Fibroblast of pulmonary artery (primary cell): ENCODE data around the gene ELMO1.

Experiments used
- DNase-seq: peaks from one replicate; pipeline ENCODE4 v3.0.0-alpha.2; 2010; ENCODE audit warnings: low read depth
- H3K4me3 ChIP-seq: replicated peaks from 2 replicates; pipeline ENCODE4 v1.5.1; 2011; ENCODE audit warnings: low read depth, mild to moderate bottlenecking, control low read depth, low read length, moderate library complexity
- TF ChIP-seq, protein P1 (sequence below): IDR thresholded peaks from 2 replicates; pipeline ENCODE4 v1.5.1; 2011; ENCODE audit warnings: mild to moderate bottlenecking, control low read depth, low read length, inconsistent platforms; ENCODE audit errors: missing control alignments

The ELMO1 gene

DNA sequence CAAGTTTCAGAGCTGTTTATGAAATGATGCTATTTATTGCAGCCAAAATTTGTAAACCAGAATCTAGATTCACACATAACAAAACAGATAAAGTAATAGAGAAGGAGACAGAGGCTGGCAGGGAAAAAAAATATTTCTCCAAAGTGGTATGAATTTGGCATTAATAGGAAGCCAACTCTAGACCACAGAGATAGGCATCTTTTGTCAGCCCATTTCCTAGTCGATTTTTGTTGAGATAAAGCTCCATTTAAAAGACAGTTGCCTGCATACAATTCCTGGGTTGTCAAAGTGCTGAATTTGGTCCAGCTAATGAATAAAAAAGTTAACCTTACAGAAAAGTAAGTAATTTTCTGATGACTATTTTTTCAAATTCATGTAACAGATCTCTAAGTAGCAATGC is 219.3 kb downstream of the ELMO1 start:
- no peak overlapping the region for H3K4me3 ChIP-seq
- no peak for DNase-seq
- TF ChIP-seq, protein P1, sequence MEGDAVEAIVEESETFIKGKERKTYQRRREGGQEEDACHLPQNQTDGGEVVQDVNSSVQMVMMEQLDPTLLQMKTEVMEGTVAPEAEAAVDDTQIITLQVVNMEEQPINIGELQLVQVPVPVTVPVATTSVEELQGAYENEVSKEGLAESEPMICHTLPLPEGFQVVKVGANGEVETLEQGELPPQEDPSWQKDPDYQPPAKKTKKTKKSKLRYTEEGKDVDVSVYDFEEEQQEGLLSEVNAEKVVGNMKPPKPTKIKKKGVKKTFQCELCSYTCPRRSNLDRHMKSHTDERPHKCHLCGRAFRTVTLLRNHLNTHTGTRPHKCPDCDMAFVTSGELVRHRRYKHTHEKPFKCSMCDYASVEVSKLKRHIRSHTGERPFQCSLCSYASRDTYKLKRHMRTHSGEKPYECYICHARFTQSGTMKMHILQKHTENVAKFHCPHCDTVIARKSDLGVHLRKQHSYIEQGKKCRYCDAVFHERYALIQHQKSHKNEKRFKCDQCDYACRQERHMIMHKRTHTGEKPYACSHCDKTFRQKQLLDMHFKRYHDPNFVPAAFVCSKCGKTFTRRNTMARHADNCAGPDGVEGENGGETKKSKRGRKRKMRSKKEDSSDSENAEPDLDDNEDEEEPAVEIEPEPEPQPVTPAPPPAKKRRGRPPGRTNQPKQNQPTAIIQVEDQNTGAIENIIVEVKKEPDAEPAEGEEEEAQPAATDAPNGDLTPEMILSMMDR: no peak

DNA sequence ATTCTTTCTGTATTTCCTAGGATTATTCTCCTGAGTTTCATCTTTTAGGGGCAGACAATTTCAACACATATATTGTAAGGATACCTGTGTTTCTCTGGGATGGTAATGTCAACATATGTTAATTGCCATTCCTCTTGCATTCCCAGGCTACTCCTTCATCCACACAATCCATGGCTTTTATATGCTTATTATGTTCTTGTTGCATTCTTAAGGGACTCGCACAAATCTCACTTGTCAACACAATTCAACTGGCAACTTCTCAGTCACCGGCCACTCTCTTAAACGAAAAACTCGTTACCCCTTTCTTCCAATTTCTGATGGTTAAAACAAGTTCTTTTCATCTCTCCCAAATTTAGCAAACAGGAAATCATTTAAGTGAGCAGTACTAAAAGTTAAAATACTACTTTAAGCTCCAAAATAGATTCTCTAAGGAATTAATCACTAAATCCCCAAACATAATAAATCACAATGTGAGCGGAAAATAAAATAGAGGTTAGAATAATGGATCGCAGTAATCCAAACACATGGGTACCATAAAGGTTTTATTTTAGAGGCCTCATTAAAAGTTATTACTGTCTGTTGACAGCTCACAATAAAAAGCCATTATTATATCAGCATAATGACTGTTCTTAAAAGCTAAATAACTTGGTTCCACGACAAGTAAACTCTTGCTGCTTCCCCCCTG is 223.2 kb downstream of the ELMO1 start:
- H3K4me3 ChIP-seq: no peak overlapping the region
- DNase-seq: no peak
- TF ChIP-seq, protein P1: no peak

DNA sequence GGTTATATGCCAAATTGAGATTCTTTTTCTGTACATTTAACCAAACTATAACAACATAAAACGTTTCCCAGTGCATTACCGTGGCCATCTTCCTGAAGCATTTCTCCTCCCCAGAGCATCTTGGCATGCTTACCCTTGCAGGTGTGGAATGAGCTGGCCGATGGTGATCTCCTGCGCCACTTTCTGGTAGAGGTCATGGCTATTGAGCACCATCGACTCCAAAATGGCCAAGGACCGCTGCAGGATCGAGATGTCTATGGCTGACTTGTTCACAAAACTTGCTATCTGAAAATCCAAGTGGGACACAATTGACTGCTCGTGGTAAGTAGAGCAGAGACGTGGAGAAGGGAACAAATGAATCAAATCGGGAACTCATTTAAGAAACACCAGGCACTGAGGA is 223.9 kb downstream of the ELMO1 start:
- TF ChIP-seq, protein P1: no peak
- DNase-seq: no peak
- no peak overlapping the region for H3K4me3 ChIP-seq

DNA sequence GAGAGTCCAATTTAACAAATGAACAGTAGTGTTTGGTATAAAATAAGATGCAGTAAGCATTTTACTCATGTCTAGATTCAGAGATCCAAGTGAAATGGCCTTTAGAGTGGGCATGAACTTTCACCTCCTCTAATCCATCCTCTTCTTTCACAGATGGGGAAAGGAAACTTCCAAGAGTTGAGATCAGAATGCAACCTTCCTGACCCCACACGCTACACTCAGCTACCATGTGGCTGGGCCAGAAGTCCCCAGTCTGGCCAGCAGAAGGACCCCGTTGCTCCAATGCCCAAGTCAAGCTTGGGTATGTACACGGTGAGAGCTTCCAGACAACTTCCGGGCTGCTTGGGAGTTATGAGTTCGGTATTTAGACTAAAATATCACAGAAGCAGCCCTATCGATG is 228.0 kb downstream of the ELMO1 start:
- no peak for DNase-seq
- no peak overlapping the region for H3K4me3 ChIP-seq
- TF ChIP-seq, protein P1: no peak

DNA sequence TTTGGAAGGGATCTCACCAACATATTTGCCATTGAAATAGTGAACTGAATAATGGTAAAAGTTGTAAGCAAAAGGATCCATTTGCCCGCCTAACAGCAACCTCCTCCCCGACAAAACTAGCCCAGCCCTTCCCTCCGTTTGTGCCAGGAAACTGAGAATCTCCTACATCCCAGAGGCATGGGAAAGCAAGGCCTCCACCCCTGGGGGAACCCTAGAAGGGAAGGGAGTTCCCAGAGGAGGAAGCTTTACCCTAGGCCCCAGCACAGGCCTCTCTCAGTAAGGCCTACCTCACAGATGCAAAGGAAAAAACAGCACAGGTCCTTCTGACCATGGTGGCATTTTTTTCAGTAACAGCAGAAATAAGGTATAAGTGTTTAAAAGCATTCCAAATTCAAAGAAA is 229.7 kb downstream of the ELMO1 start:
- DNase-seq: no peak
- no peak overlapping the region for H3K4me3 ChIP-seq
- TF ChIP-seq, protein P1: no peak

DNA sequence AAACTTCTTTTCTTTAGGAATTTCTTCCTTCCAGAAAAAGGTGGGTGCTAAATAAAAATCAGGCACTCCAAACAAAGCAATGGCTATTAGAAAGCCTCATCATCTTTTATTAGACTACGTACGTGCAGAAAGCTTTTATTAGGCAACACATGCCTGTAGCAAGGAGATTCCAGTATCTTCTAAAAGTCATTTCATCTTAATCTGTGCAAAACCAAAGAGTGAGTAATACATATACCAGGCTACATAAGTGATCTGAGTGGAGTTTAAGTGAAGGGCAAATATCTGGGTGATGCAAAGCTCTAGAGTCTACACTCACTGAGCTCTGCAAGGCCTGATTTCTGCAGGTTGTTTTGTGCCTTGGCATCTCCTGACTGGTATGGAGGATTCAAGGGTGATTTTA is 231.7 kb downstream of the ELMO1 start:
- no peak overlapping the region for H3K4me3 ChIP-seq
- no peak for DNase-seq
- TF ChIP-seq, protein P1: no peak
